ENCODE results near the gene IL20. TPM values are rescaled to one million over a fixed set of nuclear protein-coding genes. Genes with fewer than 3 reads are reported as not detected.

IL20 gene
- total and polyA plus RNA-seq, 11 donors: not detected

- WGBS, 4 donors: 52 to 62% (median 57%) methylated on average over 5 of the region's 5 CpGs
- intact Hi-C loops (cut with DNase I): no loop called here
- DNase-seq: no peak
- H3K27me3 ChIP-seq: no peaks in the 10 kb centered on the region
- peak overlapping the region in 2 of 12 donors; percentile 19 to 58 for H3K27ac ChIP-seq
- no peak for TF ChIP-seq POLR2A (IDR thresholded peaks at IDR 0.05)
- TF ChIP-seq CTCF (IDR thresholded peaks at IDR 0.05): no peak
- H3K4me1 ChIP-seq: peaks cover 0 to 24% (median 4%) of the 10 kb centered on the region in 12 donors
- H3K4me3 ChIP-seq: no peak overlapping the region
- H3K9me3 ChIP-seq: no peaks in the 10 kb centered on the region
- H3K36me3 ChIP-seq: no peaks in the 10 kb centered on the region
- peak in 1 of 4 donors; percentile 36 for ATAC-seq
Observed at GRCh38 chr1:206823727-206824126, 41.7 kb upstream of the IL20 start.

- Histone ChIP-seq H3K4me1 (peaks cover 0 to 29% (median 4%) of the 10 kb centered on the region in 12 donors), H3K4me3 (no peak overlapping the region), H3K27me3 (no peaks in the 10 kb centered on the region), H3K36me3 (no peaks in the 10 kb centered on the region), H3K27ac (peak overlapping the region in 1 of 12 donors; percentile 58), H3K9me3 (no peaks in the 10 kb centered on the region)
- DNase-seq: no peak
- TF ChIP-seq CTCF (IDR thresholded peaks at IDR 0.05) (no peak), POLR2A (IDR thresholded peaks at IDR 0.05) (no peak)
- no peak for ATAC-seq
- 59 to 73% (median 67%) methylated on average over 3 of the region's 3 CpGs for WGBS, 4 donors
- intact Hi-C loops (cut with DNase I): no loop called here
Observed at GRCh38 chr1:206824331-206824730, 41.1 kb upstream of the IL20 start.

- TF ChIP-seq CTCF (IDR thresholded peaks at IDR 0.05) (no peak), POLR2A (IDR thresholded peaks at IDR 0.05) (no peak)
- intact Hi-C loops (cut with DNase I): loop anchor here in 1 of 10 donors (5.0 kb wide), 1 partner anchor 86 kb away; no protein-coding TSS in a partner anchor
- ATAC-seq (no peak), DNase-seq (no peak)
- no peaks in the 10 kb centered on the region for H3K9me3 ChIP-seq
- no peak overlapping the region for H3K4me3 ChIP-seq
- no peaks in the 10 kb centered on the region for H3K36me3 ChIP-seq
- 48 to 54% (median 49%) methylated on average over 4 of the region's 4 CpGs for WGBS, 4 donors
- peaks cover 0 to 34% (median 4%) of the 10 kb centered on the region in 12 donors for H3K4me1 ChIP-seq
- no peaks in the 10 kb centered on the region for H3K27me3 ChIP-seq
- H3K27ac ChIP-seq: no peak overlapping the region
Observed at GRCh38 chr1:206826394-206826793, 39.0 kb upstream of the IL20 start.

DNA sequence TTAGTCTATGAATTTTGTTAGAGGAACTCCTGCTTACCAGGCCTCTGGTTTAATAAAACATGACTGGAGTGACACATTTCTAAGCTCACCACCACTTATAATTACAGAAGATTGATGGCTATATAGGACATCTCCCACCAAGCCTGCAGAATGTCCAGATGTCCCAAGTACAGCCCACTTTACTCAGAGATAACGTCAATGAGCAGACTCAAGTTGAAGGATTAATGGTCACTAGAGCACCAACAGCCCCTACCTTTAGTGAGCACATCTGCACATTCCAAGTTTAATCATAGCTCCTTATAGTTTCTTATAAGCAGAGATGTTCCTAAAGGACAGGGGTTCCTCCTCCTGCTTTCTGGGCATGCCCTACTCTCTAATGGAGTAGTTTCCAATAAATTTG lies 37.4 kb upstream of the IL20 start:
- 84 to 100% (median 98%) methylated on average over 1 of the region's 1 CpG for WGBS, 4 donors
- H3K27ac ChIP-seq: no peak overlapping the region
- intact Hi-C loops (cut with DNase I): loop anchor here in 1 of 10 donors (5.0 kb wide), 1 partner anchor 84 kb away; no protein-coding TSS in a partner anchor
- no peak for DNase-seq
- no peaks in the 10 kb centered on the region for H3K27me3 ChIP-seq
- TF ChIP-seq POLR2A (IDR thresholded peaks at IDR 0.05) (no peak), CTCF (IDR thresholded peaks at IDR 0.05) (no peak)
- no peaks in the 10 kb centered on the region for H3K9me3 ChIP-seq
- no peak for ATAC-seq
- H3K4me1 ChIP-seq: peaks cover 0 to 48% (median 4%) of the 10 kb centered on the region in 12 donors
- no peaks in the 10 kb centered on the region for H3K36me3 ChIP-seq
- H3K4me3 ChIP-seq: no peak overlapping the region
